Amygdala (tissue), 56 donors: ENCODE measurements around the gene MAP3K5.
"Not testable (repeated sequence)": the region's sequence is repeated elsewhere in the genome, so short reads cannot be mapped to it uniquely, and the experiment has no call there.

Experiments
- DNase-seq, 56 donors: peaks; one replicate each; lab custom pipeline; 2025; lab: John Stamatoyannopoulos, UW

MAP3K5 gene

DNA sequence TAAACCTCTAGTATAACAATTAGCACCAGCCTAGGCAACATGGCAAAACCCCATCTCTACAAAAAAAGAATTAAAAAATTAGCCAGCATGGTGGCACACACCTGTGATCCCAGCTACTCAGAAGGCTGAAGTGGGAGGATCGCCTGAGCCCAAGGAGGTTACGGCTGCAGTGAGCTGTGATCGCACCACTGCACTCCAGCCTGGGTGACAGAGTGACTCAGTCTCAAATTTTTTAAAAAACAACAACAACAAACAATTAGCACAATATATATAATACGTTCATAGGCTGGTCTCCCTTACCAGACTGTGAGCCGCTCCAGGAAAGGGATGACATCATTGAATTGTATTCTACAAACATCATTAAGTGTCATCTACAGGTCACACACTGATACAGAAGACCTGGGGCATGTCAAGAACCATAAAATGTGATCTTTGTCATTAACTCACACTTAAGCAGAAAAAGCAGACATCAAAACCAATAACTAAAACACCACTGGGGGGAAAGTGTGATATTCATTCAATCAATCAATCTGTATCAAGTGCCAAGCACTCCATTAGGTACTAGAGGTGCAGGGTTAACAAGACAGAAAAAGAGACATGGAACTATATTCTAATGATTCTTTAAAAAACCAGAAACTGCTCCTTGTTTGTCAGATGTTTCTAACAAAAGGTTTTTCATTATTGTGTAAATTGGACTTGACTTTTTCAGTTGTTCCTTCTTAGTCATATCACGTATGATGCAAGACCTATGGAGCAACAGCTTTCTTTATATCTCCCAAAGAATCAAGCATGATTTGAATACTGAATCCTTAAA, 17.8 kb downstream of the MAP3K5 start:
- no peak for DNase-seq

DNA sequence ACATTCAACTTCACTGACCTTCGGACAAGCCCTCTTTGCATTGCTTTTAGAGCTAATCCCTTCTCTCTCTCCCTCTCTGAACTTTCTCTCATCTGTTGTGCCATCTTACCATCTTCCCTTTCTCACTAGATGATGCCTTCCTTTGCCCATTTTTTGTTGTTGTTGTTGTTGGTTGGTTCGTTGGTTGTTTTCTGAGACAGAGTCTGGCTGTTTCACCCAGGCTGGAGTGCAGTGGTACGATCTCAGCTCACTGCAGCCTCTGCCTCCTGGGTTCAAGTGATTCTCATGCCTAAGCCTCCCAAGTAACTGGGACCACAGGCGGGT, 18.8 kb downstream of the MAP3K5 start:
- no peak for DNase-seq

DNA sequence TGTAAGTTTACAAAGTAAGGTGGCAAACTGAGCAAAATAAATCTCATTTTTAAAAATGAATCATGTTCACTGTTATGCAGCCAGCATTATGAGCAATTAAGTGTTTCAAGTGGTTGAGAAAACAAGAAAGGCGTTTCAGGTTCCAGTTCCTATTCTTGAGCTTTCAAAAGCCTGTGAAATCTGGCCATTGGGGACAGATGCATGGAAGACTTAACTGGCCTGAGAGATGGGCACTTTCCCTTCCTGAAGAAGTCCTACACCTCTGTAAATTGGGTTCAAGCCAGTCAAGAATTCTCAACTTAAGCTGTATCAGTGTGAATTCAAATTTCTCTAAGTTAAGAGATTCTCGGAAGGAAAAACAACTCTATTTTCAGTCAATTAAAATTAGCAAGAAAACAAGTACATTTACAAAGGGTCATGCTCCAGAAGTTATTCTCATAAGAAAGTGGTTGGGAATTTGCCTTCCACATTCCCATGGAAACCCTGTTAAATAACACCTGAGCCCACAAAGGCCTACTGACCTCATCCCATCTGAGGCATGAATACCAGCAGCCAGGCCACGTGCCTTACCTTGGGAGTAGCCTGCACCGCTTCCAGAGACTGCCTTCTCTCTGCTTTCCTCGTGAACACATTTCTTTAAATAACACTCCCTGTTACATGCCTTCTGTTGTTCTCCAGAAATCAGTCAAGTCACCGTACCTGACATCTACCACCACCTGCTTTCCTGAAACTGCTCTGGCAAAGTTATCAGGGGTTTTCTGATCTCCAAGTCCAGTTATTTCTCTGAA, 19.4 kb downstream of the MAP3K5 start:
- peak in 11 of 56 donors; percentile 9 to 49 (median 22) for DNase-seq

DNA sequence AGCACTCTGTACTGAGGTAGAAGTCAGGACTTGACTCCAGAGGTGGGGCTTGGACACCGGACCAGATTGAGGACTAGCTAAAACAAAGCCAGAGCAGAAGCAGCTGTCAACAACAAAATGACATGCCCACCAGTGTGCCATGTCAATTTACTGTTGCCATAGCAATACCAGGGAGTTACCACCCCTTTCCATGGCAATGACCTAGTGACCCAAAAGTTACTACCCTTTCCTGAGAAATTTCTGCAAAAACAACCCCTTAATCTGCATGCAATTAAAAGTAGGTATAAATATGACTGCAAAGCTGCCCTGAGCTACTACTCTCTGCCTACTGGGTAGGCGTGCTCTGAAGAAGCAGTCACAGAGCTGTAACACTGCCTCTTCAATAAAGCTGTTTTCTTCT, 21.0 kb downstream of the MAP3K5 start:
- no peak for DNase-seq

DNA sequence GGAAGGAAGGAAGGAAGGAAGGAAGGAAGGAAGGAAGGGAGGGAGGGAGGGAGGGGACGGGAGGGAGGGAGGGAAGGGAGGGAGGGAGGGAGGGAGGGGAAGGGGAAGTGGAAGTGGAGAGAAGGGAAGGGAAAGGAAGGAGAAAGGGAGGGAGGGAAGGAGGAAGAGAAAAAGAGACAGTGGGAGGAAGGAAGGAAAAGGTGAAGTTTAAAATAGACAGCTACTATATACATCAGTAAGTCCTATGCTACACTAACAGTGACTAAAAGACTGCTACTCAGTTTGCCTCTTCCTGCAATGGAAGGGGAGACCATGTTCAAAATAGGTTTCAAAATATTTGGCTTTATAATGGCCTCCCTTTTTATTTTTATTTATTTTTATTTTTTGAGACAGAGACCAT, 22.5 kb downstream of the MAP3K5 start:
- DNase-seq: no peak

DNA sequence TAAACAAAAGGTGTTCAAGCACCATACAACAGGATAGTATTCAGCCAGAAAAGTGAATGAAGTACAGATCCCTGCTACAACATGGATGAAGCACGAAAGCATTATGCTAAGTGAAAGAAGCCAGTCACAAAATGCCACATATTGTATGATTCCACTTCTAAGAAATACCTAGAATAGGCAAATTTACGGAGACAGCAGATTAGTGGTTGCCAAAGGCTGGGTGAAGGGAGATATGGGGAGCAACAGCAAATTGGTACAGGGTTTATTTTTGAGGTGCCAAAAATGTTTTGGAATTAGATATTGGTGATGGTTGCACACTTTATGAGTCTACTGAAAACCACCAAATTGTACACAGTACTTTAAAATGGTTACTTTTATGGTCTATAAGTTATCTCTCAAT, 23.2 kb downstream of the MAP3K5 start:
- no peak for DNase-seq

DNA sequence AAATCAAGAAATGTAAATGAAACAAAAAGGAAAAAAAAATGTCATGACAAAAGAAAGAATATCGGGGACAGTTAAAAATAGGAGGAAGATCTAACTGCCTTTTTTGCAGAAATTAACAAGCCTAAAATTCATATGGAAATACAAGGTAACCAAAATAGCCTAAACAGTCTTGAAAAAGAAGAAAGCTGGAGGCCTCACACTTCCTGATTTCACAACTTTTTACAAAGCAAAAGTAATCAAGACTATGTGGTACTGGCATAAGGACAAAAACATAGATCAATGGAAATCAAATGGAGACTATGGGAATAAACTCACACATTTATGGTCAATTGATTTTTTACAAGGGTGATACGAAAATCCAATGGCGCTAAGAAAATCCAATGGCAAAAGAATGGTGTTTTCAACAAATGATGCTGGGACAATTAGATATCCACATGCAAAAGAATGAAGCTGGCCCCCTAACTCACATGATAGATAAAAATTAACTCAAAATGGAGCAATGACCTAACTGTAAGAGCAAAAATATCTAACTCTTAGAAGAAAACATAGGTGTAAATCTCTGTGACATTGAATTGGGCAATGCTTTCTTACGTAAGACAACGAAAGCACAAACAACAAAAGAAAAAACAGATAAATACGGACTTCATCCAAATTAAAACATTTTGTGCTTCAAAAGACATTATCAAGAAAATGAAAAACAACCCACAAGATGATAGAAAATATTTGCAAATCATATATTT, 24.5 kb downstream of the MAP3K5 start:
- no peak for DNase-seq

DNA sequence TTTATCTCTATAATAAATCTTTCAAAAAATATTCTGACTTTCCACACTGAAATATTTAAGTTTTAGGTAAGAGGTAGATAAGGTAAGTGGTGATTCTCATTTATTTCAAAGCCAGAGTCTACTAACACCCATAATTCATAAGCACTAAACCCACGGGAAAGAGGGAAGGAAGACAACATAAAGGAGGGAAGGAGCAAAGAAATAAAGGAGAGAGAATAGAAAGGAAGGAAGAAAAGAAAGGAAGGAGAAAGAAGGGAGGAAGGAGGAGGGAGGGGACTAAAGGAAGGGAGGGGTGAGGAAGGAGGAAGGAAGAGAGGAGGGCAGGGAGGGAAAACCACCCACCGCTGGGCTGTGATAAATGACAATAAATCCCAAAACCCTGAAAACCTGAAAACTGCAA, 25.2 kb downstream of the MAP3K5 start:
- no peak for DNase-seq

DNA sequence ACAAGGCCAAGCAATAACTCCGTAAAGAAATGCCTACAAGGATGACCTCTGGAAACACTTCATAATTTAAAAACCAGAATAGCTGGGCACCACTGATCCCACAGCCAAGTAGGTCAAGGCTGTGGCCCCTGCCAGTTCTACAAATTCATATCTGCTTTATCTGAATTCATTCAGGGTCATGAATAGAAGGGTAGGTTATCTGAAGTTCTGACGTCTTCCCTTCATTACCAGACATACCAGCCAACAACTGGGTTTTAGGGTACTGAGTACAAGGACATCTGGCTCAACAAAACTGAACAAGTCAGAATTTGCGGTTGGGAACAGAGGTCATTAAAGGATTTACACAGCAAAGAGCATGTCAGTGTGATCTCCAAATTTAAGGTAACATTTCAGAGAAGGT, 26.0 kb downstream of the MAP3K5 start:
- DNase-seq: no peak

DNA sequence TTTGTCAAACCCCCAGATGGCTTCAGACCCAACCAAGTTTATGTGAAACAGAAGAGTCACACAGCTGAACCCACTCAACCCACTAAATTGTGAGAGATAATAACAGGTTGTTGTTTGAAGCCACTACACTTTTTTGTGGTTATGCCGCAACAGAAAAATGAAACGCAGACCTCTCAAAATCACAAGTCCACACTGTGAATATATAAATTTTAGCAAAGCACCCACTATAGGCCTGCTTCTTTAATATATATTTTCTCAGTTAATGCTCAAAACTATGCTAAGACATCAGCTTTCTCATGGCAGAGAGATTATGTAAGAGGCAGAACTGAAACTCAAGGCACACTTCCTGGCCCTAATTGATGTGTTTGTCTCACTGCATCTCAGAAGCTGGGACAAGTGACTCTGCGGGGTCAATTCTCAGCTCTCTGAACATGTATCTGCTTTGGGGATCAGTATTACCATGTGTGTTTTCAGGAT, 27.7 kb downstream of the MAP3K5 start:
- no peak for DNase-seq

DNA sequence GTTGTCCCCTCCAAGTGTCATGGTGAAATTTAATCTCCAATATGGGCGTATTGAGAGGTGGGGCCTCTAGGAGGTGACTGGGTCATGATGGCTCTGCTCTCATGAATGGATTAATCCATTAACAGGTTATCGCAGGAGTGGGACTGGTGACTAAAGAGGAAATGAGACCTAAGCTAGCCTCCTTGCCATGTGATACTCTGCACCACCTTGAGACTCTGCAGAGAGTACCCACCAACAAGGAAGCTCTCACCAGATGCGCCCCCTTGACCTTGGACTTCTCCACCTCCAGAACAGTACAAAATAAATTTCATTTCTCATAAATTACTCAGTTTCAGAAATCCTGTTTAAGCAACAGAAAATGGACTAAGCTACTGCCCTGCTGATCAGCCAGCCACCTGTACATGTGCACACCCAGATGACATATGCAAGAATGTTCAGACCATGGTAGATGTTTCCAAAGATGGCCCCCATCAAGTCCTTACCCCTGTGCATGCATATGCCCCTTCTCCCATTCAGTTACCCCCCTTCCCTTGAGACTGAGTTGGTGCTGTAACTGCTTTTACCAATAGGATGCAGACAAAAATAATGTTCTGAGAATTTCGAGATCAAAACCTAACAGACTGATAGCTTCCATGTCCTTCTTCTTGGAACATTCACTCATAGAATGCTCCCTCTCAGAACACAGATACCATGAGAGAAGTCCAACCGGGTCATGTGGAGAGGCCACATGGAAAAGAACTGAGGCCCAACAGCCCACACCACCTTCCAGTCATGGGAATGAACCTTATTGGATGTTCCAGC, 28.4 kb downstream of the MAP3K5 start:
- DNase-seq: no peak

DNA sequence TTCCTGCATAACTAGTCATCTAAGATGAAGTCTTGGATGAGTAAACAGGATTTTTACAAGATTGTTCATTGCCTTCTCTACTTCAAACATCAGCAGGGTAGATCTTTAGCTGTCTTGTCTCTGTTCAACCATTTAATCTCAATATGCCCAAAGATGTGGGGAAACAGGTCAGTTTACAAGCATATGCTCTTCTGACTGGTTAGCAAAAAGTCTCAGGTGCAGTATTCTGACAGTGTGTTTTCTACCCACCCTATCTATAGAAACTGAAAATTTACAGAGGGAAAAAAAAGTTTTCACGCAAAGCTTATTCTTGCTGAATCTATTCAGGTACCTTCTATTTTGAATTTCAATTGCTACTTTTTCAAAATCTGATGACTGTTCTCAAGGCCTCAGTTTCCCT, 29.0 kb downstream of the MAP3K5 start:
- no peak for DNase-seq

DNA sequence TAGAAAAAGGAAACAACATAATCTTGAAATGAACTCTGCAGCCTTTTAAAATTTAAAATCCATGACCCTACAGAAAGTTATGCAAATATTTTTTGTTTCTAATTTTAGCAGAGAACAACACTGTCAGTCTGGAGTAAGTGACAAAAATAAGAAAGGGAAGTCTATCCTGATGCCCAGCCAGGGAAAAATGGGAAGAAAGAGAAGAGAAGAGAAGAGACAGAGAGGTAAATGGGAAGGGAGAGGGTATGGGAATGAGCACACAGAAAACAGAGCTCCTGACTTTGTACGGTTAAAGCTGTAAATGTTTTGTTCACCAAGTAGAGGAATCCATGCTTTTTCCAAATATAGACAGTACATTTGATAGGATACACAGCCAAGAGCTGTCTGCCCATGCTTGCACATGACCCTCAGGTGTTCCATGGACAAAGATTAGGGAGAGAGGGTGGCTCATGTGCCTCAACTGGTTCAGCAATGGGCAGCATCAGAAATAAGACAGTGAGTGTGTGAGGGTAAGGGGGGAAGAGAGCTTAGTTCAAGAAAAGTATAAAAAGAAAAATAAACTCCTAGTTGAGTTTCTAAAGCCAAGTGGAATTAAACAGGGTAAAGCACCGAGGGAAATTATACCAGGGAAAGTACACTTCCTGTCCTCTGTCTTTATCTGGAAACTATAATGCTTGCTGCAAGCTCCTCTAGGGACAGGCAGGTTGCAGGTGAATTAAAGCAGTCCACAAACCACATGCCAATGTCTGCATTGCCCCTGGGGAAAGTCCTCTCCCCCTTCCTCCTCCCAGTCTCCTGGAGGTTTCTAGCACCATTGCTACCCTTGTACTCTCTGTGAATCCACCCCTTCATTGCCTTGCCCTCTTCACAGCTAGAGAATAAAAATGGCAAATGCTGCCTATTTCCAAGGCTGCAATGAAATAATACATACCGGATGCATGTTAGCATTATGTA, 30.0 kb downstream of the MAP3K5 start:
- DNase-seq: no peak

DNA sequence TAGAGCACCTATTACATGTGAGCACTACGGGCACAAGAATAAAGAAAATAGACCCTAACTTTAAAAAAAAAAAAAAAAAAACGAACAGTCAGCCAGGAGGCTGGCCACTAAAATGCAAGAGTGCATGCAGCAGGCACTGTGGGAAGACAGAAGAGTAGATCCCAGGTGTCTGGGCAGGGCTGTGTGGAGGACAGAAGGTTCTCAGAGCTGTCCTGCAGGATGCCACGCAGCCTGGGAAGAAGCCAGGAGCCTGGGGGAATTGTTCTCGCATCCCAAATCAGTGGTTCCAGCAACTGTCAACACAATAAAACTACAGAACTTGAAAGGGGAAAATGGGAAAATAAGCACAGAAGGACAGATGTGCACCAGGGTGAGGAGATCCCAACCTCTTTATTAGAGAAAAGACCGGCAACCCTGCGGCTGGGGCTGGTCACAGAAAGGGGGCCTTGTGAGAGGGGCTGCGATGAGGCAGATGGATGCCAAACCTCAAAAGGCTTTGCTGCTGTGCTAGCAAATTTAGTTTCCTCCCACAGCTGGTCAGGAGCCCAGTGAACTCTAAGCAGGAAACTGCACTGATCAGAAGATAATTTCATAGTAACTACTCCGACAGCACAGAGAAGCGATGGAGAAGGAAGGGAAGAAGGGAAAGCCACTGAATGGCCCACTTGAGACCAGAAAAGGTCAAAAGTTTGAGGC, 30.9 kb downstream of the MAP3K5 start:
- peak in 1 of 56 donors; percentile 23 for DNase-seq

DNA sequence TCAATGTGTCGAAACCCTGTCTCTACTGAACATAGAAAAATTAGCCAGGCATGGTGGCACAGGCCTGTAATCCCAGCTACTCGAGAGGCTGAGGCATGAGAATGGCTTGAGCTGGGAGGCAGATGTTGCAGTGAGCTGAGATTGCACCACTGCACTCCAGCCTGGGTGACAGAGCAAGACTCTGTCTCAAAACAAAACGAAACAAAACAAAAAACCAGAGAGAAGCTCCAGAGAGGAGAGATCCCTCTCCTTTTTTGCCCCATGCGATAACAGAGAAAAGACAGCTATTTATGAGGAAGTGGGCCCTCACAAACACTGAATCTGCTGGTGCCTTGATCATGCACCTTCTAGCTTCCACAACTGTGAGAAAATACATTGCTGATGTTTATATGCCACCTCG, 31.5 kb downstream of the MAP3K5 start:
- DNase-seq: not testable (repeated sequence)

DNA sequence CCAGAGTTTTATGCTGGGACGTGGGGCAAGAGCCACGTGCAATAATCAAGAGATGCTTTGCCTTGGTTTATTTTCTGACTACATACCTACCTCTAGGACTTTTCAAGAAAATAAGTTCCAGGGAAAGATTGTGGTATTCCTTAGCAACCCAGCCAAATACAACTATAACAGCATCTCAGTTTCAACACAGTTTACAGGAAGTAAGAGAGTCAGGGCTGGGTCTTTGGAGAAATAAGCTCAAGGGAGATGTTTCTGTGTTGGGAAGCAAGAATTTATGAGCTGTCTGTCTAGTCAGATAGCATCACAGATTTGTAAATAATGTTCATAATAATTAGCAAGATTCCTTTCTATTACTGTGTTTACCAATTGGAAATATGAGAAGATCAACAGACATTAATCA, 35.1 kb downstream of the MAP3K5 start:
- DNase-seq: no peak

DNA sequence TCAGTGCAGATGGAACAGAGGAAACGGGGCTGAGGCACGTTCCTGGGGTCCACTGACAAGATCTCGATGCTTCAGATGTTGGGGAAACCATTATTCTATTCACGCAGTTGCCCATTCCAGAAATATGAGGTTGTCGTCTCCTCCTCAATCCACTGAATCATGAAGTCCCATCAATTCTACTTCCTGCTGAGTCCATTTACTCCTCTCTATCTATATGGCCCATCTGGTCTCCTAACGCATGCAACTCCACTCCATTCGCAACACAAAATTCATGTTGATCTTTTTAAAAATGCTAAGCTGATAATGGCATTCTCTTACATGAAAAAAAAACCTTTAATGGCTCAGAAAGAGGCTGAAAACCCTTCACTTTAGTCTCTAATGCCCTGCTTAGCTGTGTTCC, 37.5 kb downstream of the MAP3K5 start:
- no peak for DNase-seq

DNA sequence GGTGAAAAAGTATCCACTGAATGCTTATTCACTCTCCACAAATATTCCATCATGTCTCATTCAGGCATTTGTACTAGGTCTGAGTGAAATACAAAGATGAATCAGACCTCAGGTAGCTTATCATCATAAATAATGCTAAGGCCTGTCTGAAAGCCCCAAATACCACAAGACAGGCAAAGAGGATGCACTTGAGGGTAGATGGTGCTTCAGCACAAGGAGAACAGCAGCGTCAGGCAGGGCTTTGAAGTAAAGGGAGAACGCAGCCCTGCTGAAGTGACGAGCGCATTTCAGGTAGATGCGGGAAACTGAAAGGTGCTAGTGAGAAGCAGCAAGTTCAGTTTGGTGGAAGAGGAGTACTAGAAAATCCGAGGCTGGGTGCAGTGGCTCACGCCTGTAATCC, 38.7 kb downstream of the MAP3K5 start:
- no peak for DNase-seq

DNA sequence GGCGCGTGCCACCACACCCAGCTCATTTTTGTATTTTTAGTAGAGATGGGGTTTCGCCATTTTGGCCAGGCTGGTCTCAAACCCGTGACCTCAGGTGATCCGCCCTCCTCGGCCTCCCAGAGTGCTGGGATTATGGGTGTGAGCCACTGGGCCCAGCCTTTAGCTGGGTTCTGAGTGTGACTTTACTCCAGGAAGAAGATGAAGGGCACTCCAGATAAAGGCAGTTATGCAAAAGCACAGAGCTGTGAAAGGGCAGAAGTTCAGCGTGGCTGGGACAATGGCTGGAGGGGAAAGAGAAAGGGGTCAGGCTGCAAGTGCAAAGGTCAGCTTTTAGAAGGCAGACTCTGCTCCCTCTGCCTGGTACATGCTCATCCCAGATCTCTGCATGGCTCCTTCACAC, 39.7 kb downstream of the MAP3K5 start:
- no peak for DNase-seq
